EH (cell line): Measurements from ENCODE around the gene CCNB3.

Source experiments
- DNase-seq: peaks from one replicate; pipeline ENCODE4 v3.0.0-alpha.2; 2015; ENCODE audit warnings: low read depth

Gene CCNB3

DNA sequence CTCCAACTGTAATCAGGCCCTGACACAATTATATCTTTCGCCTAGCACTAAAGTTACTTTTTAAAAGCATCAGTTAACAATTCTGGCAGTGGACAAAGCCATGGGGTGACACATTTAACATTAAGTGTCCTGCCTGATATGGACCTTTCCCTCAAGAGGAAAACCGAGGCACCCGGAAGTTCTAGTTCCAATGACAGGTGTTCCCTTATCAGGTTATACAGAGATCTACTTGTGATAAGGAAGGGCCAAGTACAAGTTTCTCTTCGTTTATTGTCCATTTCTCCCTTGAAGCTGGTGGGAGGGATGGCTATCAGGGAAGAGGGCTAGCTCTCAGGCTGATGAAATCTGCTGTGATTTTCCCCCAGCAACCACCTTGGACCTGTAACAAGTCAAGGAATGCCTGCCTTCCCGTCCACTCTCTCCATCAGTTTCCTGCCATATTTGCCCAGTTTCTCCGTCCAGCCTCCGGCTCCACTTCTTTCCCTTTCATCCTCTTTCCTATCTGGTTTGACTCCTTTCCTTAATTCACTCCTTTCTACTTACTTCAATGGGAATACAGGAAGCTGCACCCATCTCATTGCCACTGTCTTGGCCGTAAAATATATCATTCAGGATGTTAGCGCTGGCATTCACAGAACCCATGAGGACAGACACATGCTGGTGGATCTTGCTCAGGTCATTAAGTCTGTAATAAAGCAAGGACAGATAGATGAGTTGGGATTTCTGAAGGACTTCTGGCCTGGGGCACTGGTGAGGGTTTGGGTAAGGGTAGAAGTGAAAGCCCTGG is 171.1 kb downstream of the CCNB3 start:
- no peak for DNase-seq

DNA sequence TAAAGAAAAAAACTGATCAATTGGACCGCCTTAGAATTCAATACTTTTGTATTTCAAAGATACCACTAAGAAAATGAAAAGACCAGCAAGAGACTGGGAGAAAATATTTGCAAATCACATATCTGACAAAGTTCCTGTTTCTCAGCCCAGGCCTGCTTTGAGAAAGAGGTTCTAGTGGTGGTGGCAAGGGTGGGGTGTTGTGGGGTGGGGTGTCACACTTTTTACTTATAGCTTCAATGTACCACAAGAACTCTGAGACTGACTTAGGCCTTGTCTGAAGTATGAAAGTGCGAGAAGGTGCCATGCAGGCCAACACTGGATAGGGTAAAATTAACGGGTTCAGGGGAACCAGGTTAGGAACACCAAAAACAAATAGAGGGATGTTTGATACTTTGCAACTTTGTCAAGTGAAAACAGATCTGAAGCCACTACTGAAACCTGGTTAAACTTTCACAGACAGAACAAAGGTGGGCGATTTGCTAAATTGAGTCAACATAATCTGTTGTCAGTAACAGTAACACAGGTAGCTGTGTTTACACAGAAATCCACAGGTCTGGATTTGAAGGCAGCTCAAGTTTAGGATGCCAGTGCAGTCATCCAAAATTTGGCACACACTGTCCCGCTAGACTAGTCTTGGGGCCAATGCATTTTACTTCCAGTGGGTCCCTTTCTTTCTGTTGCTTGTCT is 177.3 kb downstream of the CCNB3 start:
- no peak for DNase-seq

DNA sequence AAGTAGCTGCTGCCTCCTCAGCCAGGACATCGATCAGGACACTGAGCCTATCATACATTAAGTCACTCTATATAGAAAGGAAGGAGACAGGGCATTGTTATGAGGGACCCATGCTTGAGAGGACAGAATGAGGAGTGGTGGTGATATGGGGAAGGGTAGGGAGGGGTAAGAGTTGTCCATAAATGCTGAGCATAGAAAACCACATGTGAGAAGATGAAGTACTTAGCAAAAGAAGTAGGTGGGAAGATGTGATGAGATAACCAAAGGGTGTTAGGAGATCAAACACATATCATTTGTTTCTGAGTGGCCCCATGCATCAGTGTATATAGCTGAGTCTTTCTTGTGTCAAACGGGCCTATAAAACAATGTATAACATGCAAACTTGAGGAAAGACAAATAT is 182.0 kb downstream of the CCNB3 start:
- no peak for DNase-seq

DNA sequence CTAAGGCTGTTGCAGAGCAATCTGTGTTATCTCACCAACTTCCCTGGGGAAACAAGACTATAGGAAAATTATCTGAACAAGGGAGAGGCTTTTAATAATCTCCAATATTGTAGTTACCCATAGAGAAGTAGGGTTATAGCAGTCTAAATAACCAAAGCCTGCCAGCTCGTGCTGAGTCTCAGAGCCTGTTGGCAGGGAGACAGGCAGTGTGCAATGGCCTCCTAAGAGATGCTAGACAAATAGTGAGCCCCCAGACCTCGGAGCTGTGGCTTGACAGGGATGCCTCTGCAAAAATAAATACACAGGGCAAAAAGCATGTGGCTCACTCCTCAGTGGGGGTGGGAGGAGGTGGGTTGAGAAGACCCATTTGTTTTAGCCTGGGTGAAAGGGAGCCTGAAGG is 189.3 kb downstream of the CCNB3 start:
- DNase-seq = no peak
